ENCODE measurements around the gene SRD5A1.
A peak's percentile ranks its signal among the peaks of the same experiment; 100 is the strongest.

Gene SRD5A1

GRCh38 chr5:6707852-6708251 is 74.6 kb downstream of the SRD5A1 start:
- no peak for DNase-seq
- H3K4me1 ChIP-seq (ENCODE audit: control insufficient read depth, insufficient read depth, low read length, poor library complexity, severe bottlenecking), result peaks cover 2% of the 10 kb centered on the region
- H3K9me3 ChIP-seq (ENCODE audit: control insufficient read depth, low read length), result no peaks in the 10 kb centered on the region
- no peaks in the 10 kb centered on the region for H3K36me3 ChIP-seq (ENCODE audit: control insufficient read depth, insufficient read depth, low read length)
- no peak overlapping the region for H3K27ac ChIP-seq (ENCODE audit: insufficient read depth, low read length, poor library complexity, severe bottlenecking)
- no peak overlapping the region for H3K4me3 ChIP-seq (ENCODE audit: insufficient read depth, low read depth, low read length, poor library complexity, severe bottlenecking)
- H3K27me3 ChIP-seq (replicated peaks; ENCODE audit: control insufficient read depth, insufficient read depth, low read length, poor library complexity, severe bottlenecking), result no peaks in the 10 kb centered on the region

- Histone ChIP-seq H3K9me3 (ENCODE audit: control insufficient read depth, low read length) (no peaks in the 10 kb centered on the region), H3K27me3 (replicated peaks; ENCODE audit: control insufficient read depth, insufficient read depth, low read length, poor library complexity, severe bottlenecking) (no peaks in the 10 kb centered on the region), H3K4me3 (ENCODE audit: insufficient read depth, low read depth, low read length, poor library complexity, severe bottlenecking) (no peak overlapping the region), H3K4me1 (ENCODE audit: control insufficient read depth, insufficient read depth, low read length, poor library complexity, severe bottlenecking) (peaks cover 2% of the 10 kb centered on the region), H3K27ac (ENCODE audit: insufficient read depth, low read length, poor library complexity, severe bottlenecking) (no peak overlapping the region), H3K36me3 (ENCODE audit: control insufficient read depth, insufficient read depth, low read length) (no peaks in the 10 kb centered on the region)
- DNase-seq, result no peak
Observed at GRCh38 chr5:6708814-6709213, 75.6 kb downstream of the SRD5A1 start.

- no peaks in the 10 kb centered on the region for H3K9me3 ChIP-seq (ENCODE audit: control insufficient read depth, low read length)
- peaks cover 3% of the 10 kb centered on the region for H3K4me1 ChIP-seq (ENCODE audit: control insufficient read depth, insufficient read depth, low read length, poor library complexity, severe bottlenecking)
- H3K27me3 ChIP-seq (replicated peaks; ENCODE audit: control insufficient read depth, insufficient read depth, low read length, poor library complexity, severe bottlenecking), result no peaks in the 10 kb centered on the region
- no peak overlapping the region for H3K4me3 ChIP-seq (ENCODE audit: insufficient read depth, low read depth, low read length, poor library complexity, severe bottlenecking)
- no peak overlapping the region for H3K27ac ChIP-seq (ENCODE audit: insufficient read depth, low read length, poor library complexity, severe bottlenecking)
- DNase-seq, result no peak
- H3K36me3 ChIP-seq (ENCODE audit: control insufficient read depth, insufficient read depth, low read length), result no peaks in the 10 kb centered on the region
Observed at GRCh38 chr5:6710070-6710469, 76.8 kb downstream of the SRD5A1 start.

GRCh38 chr5:6710551-6711318 is 77.5 kb downstream of the SRD5A1 start:
- Histone ChIP-seq H3K27me3 (replicated peaks; ENCODE audit: control insufficient read depth, insufficient read depth, low read length, poor library complexity, severe bottlenecking) (no peaks in the 10 kb centered on the region), H3K4me1 (ENCODE audit: control insufficient read depth, insufficient read depth, low read length, poor library complexity, severe bottlenecking) (peaks cover 9% of the 10 kb centered on the region), H3K9me3 (ENCODE audit: control insufficient read depth, low read length) (no peaks in the 10 kb centered on the region), H3K4me3 (ENCODE audit: insufficient read depth, low read depth, low read length, poor library complexity, severe bottlenecking) (no peak overlapping the region), H3K27ac (ENCODE audit: insufficient read depth, low read length, poor library complexity, severe bottlenecking) (no peak overlapping the region), H3K36me3 (ENCODE audit: control insufficient read depth, insufficient read depth, low read length) (no peaks in the 10 kb centered on the region)
- no peak for DNase-seq

GRCh38 chr5:6711409-6712141 is 78.3 kb downstream of the SRD5A1 start:
- H3K9me3 ChIP-seq (ENCODE audit: control insufficient read depth, low read length), result no peaks in the 10 kb centered on the region
- DNase-seq, result no peak
- no peaks in the 10 kb centered on the region for H3K36me3 ChIP-seq (ENCODE audit: control insufficient read depth, insufficient read depth, low read length)
- peak overlapping the region; percentile 87 for H3K27ac ChIP-seq (ENCODE audit: insufficient read depth, low read length, poor library complexity, severe bottlenecking)
- H3K27me3 ChIP-seq (replicated peaks; ENCODE audit: control insufficient read depth, insufficient read depth, low read length, poor library complexity, severe bottlenecking), result no peaks in the 10 kb centered on the region
- H3K4me1 ChIP-seq (ENCODE audit: control insufficient read depth, insufficient read depth, low read length, poor library complexity, severe bottlenecking), result peaks cover 16% of the 10 kb centered on the region
- H3K4me3 ChIP-seq (ENCODE audit: insufficient read depth, low read depth, low read length, poor library complexity, severe bottlenecking), result peak overlapping the region; percentile 91

GRCh38 chr5:6712142-6712576 is 78.9 kb downstream of the SRD5A1 start:
- peak overlapping the region; percentile 91 for H3K4me3 ChIP-seq (ENCODE audit: insufficient read depth, low read depth, low read length, poor library complexity, severe bottlenecking)

GRCh38 chr5:6712577-6713273 is 79.5 kb downstream of the SRD5A1 start:
- Histone ChIP-seq H3K36me3 (ENCODE audit: control insufficient read depth, insufficient read depth, low read length) (no peaks in the 10 kb centered on the region), H3K9me3 (ENCODE audit: control insufficient read depth, low read length) (no peaks in the 10 kb centered on the region), H3K27ac (ENCODE audit: insufficient read depth, low read length, poor library complexity, severe bottlenecking) (peak overlapping the region; percentile 87), H3K4me1 (ENCODE audit: control insufficient read depth, insufficient read depth, low read length, poor library complexity, severe bottlenecking) (peaks cover 22% of the 10 kb centered on the region), H3K4me3 (ENCODE audit: insufficient read depth, low read depth, low read length, poor library complexity, severe bottlenecking) (peak overlapping the region; percentile 91), H3K27me3 (replicated peaks; ENCODE audit: control insufficient read depth, insufficient read depth, low read length, poor library complexity, severe bottlenecking) (no peaks in the 10 kb centered on the region)
- peak; percentile 96 for DNase-seq

More at GRCh38 chr5:6712142-6712576, 78.9 kb downstream of the SRD5A1 start:
- no peaks in the 10 kb centered on the region for H3K27me3 ChIP-seq (replicated peaks; ENCODE audit: control insufficient read depth, insufficient read depth, low read length, poor library complexity, severe bottlenecking)
- peak; percentile 8 to 29 (median 29) for DNase-seq
- peaks cover 22% of the 10 kb centered on the region for H3K4me1 ChIP-seq (ENCODE audit: control insufficient read depth, insufficient read depth, low read length, poor library complexity, severe bottlenecking)
- H3K27ac ChIP-seq (ENCODE audit: insufficient read depth, low read length, poor library complexity, severe bottlenecking), result peak overlapping the region; percentile 87
- H3K36me3 ChIP-seq (ENCODE audit: control insufficient read depth, insufficient read depth, low read length), result no peaks in the 10 kb centered on the region
- no peaks in the 10 kb centered on the region for H3K9me3 ChIP-seq (ENCODE audit: control insufficient read depth, low read length)

GRCh38 chr5:6713274-6714225 is 80.3 kb downstream of the SRD5A1 start, which contains the start of gene TENT4A:
Gene TENT4A, plus strand, starts transcription at chr5:6713432. Its CDS starts 552 bp downstream, at chr5:6713984.
- Histone ChIP-seq H3K9me3 (ENCODE audit: control insufficient read depth, low read length) (no peaks in the 10 kb centered on the region), H3K27me3 (replicated peaks; ENCODE audit: control insufficient read depth, insufficient read depth, low read length, poor library complexity, severe bottlenecking) (no peaks in the 10 kb centered on the region), H3K4me3 (ENCODE audit: insufficient read depth, low read depth, low read length, poor library complexity, severe bottlenecking) (peak within 1 kb of the TSS; percentile 91), H3K27ac (ENCODE audit: insufficient read depth, low read length, poor library complexity, severe bottlenecking) (peak within 1 kb of the TSS; percentile 87), H3K36me3 (ENCODE audit: control insufficient read depth, insufficient read depth, low read length) (no peaks in the 10 kb centered on the region), H3K4me1 (ENCODE audit: control insufficient read depth, insufficient read depth, low read length, poor library complexity, severe bottlenecking) (peaks cover 27% of the 10 kb centered on the region)
- peak in 1 of 3 donors; percentile 30 for DNase-seq
